Parathyroid adenoma (tissue), 2 donors: ENCODE measurements around the gene CRACR2A.

Source experiments
- H2AFZ ChIP-seq: fragments of 300-600 bp; sonication (generic); one replicate; pipeline ENCODE4 v1.7.0; 2017; ENCODE audit warnings: antibody characterized with exemption, mild to moderate bottlenecking
- H3K27ac ChIP-seq: fragments of 300-600 bp; sonication (generic); one replicate; pipeline ENCODE4 v1.7.0; 2017
- H3K27me3 ChIP-seq: fragments of 300-600 bp; sonication (generic); one replicate; pipeline ENCODE4 v1.7.0; 2017; ENCODE audit warnings: low read length; ENCODE audit not compliant: control insufficient read depth, insufficient read depth
- H3K36me3 ChIP-seq: fragments of 300-600 bp; sonication (generic); one replicate; pipeline ENCODE4 v1.7.0; 2017; ENCODE audit warnings: low read length; ENCODE audit not compliant: control insufficient read depth, insufficient read depth
- H3K4me1 ChIP-seq: fragments of 300-600 bp; sonication (generic); one replicate; pipeline ENCODE4 v1.7.0; 2017; ENCODE audit warnings: control low read depth
- H3K4me2 ChIP-seq: fragments of 300-600 bp; sonication (generic); one replicate; pipeline ENCODE4 v1.7.0; 2017; ENCODE audit warnings: low read length
- H3K4me3 ChIP-seq: fragments of 300-600 bp; sonication (generic); one replicate; pipeline ENCODE4 v1.7.0; 2017; ENCODE audit warnings: low read depth, low read length
- H3K79me2 ChIP-seq: fragments of 300-600 bp; sonication (generic); one replicate; pipeline ENCODE4 v1.7.0; 2017; ENCODE audit warnings: control low read depth
- H3K9ac ChIP-seq: fragments of 300-600 bp; sonication (generic); one replicate; pipeline ENCODE4 v1.7.0; 2017; ENCODE audit warnings: mild to moderate bottlenecking
- H3K9me3 ChIP-seq: fragments of 300-600 bp; sonication (generic); one replicate; pipeline ENCODE4 v1.7.0; 2017; ENCODE audit warnings: low read length; ENCODE audit not compliant: control insufficient read depth
- CTCF ChIP-seq: fragments of 300-600 bp; sonication (generic); IDR thresholded peaks from one replicate; pipeline ENCODE4 v1.7.0; 2017; ENCODE audit warnings: antibody characterized with exemption, mild to moderate bottlenecking
- donor health status: primary hyperparathyroidism.

The CRACR2A gene

GRCh38 chr12:3644104-3644503 lies 108.8 kb downstream of the CRACR2A start:
- peaks cover 11% of the 10 kb centered on the region for H3K4me1 ChIP-seq
- H3K4me3 ChIP-seq: no peak overlapping the region
- no peaks in the 10 kb centered on the region for H3K9me3 ChIP-seq
- TF ChIP-seq CTCF: no peak
- no peak overlapping the region for H3K27ac ChIP-seq
- no peaks in the 10 kb centered on the region for H3K27me3 ChIP-seq
- no peak overlapping the region for H3K9ac ChIP-seq
- H2AFZ ChIP-seq: no peak overlapping the region
- no peak overlapping the region for H3K4me2 ChIP-seq
- no peaks in the 10 kb centered on the region for H3K79me2 ChIP-seq
- H3K36me3 ChIP-seq: no peaks in the 10 kb centered on the region

- H3K27ac ChIP-seq: no peak overlapping the region
- H2AFZ ChIP-seq: no peak overlapping the region
- H3K4me3 ChIP-seq: no peak overlapping the region
- H3K9me3 ChIP-seq: no peaks in the 10 kb centered on the region
- no peaks in the 10 kb centered on the region for H3K79me2 ChIP-seq
- TF ChIP-seq CTCF: no peak
- H3K27me3 ChIP-seq: no peaks in the 10 kb centered on the region
- H3K4me1 ChIP-seq: peaks cover 3% of the 10 kb centered on the region
- no peak overlapping the region for H3K9ac ChIP-seq
- no peaks in the 10 kb centered on the region for H3K36me3 ChIP-seq
- H3K4me2 ChIP-seq: no peak overlapping the region
Measured at GRCh38 chr12:3641428-3642018, 111.4 kb downstream of the CRACR2A start.

- Histone ChIP-seq H3K27me3 (no peaks in the 10 kb centered on the region), H3K4me1 (no peaks in the 10 kb centered on the region), H3K36me3 (no peaks in the 10 kb centered on the region), H3K9me3 (no peaks in the 10 kb centered on the region), H3K4me2 (no peak overlapping the region), H3K27ac (no peak overlapping the region), H3K9ac (no peak overlapping the region), H2AFZ (no peak overlapping the region), H3K4me3 (no peak overlapping the region), H3K79me2 (no peaks in the 10 kb centered on the region)
- no peak for TF ChIP-seq CTCF
Measured at GRCh38 chr12:3636328-3636727, 116.6 kb downstream of the CRACR2A start.

GRCh38 chr12:3634348-3634747 lies 118.6 kb downstream of the CRACR2A start:
- no peaks in the 10 kb centered on the region for H3K36me3 ChIP-seq
- no peaks in the 10 kb centered on the region for H3K79me2 ChIP-seq
- no peak overlapping the region for H3K4me3 ChIP-seq
- no peak for TF ChIP-seq CTCF
- H3K9me3 ChIP-seq: no peaks in the 10 kb centered on the region
- H3K27ac ChIP-seq: no peak overlapping the region
- H3K4me2 ChIP-seq: no peak overlapping the region
- H2AFZ ChIP-seq: no peak overlapping the region
- no peak overlapping the region for H3K9ac ChIP-seq
- H3K27me3 ChIP-seq: no peaks in the 10 kb centered on the region
- no peaks in the 10 kb centered on the region for H3K4me1 ChIP-seq

- H2AFZ ChIP-seq: no peak overlapping the region
- no peak for TF ChIP-seq CTCF
- H3K9ac ChIP-seq: no peak overlapping the region
Measured at GRCh38 chr12:3633396-3633795, 119.5 kb downstream of the CRACR2A start.

More at GRCh38 chr12:3633396-3633795, 119.5 kb downstream of the CRACR2A start:
- Histone ChIP-seq H3K27ac (no peak overlapping the region), H3K4me3 (no peak overlapping the region), H3K36me3 (no peaks in the 10 kb centered on the region), H3K9me3 (no peaks in the 10 kb centered on the region), H3K27me3 (no peaks in the 10 kb centered on the region), H3K79me2 (no peaks in the 10 kb centered on the region), H3K4me1 (no peaks in the 10 kb centered on the region), H3K4me2 (no peak overlapping the region)
